Uterus (tissue), 2 donors: ENCODE results near the gene AVPR2.

Source experiments
- POLR2A ChIP-seq, 2 donors: fragments of 450-650 bp; IDR thresholded peaks; one replicate each; pipeline ENCODE4 v1.6.1; 2016; ENCODE audit warnings: antibody characterized with exemption in 2 of 2, mild to moderate bottlenecking in 1 of 2, moderate library complexity in 1 of 2
- TF ChIP-seq, protein P1 (sequence below), 4 experiments: fragments of 200-600 bp in 2 of 4; fragments of 450-650 bp in 2 of 4; sonication (generic) in 2 of 4; IDR thresholded peaks; one replicate each; pipeline ENCODE4 v1.5.1; 2016 to 2019; ENCODE audit warnings: antibody characterized with exemption in 4 of 4, mild to moderate bottlenecking in 2 of 4, moderate library complexity in 1 of 4

DNA sequence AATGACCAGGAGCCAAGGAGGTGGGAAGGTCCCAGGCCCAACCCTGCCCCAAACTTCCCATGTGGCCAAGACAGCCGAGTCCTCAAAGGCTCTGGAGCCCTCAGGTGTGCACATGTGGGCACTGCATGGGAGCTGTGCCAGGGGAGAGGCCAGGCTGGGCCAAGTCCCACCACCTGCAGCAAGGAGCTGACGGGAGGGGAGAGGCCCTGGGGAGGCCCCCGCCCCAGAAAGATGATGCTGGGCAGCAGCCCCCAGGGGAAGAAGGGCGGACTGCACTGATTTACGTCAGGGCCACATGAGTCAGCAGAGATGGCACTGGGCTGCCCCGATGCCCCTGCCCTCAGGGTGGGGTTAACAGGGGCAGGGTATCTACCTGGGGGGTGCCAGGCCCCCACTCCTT lies 19.9 kb upstream of the AVPR2 start:
- TF ChIP-seq, protein P1, sequence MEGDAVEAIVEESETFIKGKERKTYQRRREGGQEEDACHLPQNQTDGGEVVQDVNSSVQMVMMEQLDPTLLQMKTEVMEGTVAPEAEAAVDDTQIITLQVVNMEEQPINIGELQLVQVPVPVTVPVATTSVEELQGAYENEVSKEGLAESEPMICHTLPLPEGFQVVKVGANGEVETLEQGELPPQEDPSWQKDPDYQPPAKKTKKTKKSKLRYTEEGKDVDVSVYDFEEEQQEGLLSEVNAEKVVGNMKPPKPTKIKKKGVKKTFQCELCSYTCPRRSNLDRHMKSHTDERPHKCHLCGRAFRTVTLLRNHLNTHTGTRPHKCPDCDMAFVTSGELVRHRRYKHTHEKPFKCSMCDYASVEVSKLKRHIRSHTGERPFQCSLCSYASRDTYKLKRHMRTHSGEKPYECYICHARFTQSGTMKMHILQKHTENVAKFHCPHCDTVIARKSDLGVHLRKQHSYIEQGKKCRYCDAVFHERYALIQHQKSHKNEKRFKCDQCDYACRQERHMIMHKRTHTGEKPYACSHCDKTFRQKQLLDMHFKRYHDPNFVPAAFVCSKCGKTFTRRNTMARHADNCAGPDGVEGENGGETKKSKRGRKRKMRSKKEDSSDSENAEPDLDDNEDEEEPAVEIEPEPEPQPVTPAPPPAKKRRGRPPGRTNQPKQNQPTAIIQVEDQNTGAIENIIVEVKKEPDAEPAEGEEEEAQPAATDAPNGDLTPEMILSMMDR (IDR thresholded peaks at IDR 0.05) = no peak
- TF ChIP-seq POLR2A (IDR thresholded peaks at IDR 0.05) = no peak
